Endothelial cell of umbilical vein (primary cell): ENCODE results near the gene ZNF586. TPM values are rescaled to one million over a fixed set of nuclear protein-coding genes. Genes with fewer than 3 reads are reported as not detected.

ENCODE experiments used
- BruUV-seq: library from RNA; stranded (reverse); fragments of 400-500 nt; replicated peaks from 2 replicates; lab custom pipeline; 2021; lab: Mats Ljungman, UMichigan
- CTCF ChIA-PET: fragments of 300-600, 350-600 bp; sonication (Branson Sonifier 250); formaldehyde crosslinking; loops from one replicate; lab custom pipeline; 2021; ENCODE audit warnings: antibody characterized with exemption, inconsistent platforms; lab: Charles Lee
- POLR2A ChIA-PET: fragments of 300-600, 350-600 bp; sonication (Branson Sonifier 250); formaldehyde crosslinking; loops from one replicate; lab custom pipeline; 2021; ENCODE audit warnings: antibody characterized with exemption, inconsistent platforms; lab: Charles Lee
- DNase-seq: peaks from one replicate; pipeline ENCODE4 v3.0.0-alpha.2; 2011; ENCODE audit warnings: low read depth, low spot score
- FAIRE-seq: peaks from 2 replicates; lab custom pipeline; 2011; peaks lifted over from hg19 to GRCh38; lab: Jason Lieb, UNC
- H2AFZ ChIP-seq: 2 replicates; pipeline ENCODE4 v1.6.0; 2012; ENCODE audit warnings: low read depth, low read length, control low read depth, inconsistent platforms
- H3K27ac ChIP-seq: 2 replicates; pipeline ENCODE4 v1.5.1; 2011; ENCODE audit warnings: low read depth, mild to moderate bottlenecking, control low read depth, low read length, moderate library complexity; ENCODE audit not compliant: insufficient read depth
- H3K27me3 ChIP-seq, 2 experiments: 2 replicates each; pipeline versions ENCODE4 v1.6.0 to v1.6.1; 2011; ENCODE audit warnings: low read length in 2 of 2, mixed read lengths in 1 of 2; ENCODE audit not compliant: control insufficient read depth in 2 of 2, insufficient read depth in 2 of 2
- H3K36me3 ChIP-seq, 2 experiments: 2 replicates in 1 of 2; 3 replicates in 1 of 2; pipeline ENCODE4 v1.5.1; 2011; ENCODE audit warnings: low read length in 2 of 2, mild to moderate bottlenecking in 1 of 2, moderate library complexity in 1 of 2; ENCODE audit not compliant: control insufficient read depth in 2 of 2, insufficient read depth in 2 of 2; ENCODE audit errors: extremely low read depth in 1 of 2
- H3K4me1 ChIP-seq: 3 replicates; pipeline ENCODE4 v1.5.1; 2011; ENCODE audit warnings: mild to moderate bottlenecking, low read length; ENCODE audit not compliant: control insufficient read depth, insufficient read depth; ENCODE audit errors: extremely low read depth
- H3K4me2 ChIP-seq: 2 replicates; pipeline ENCODE4 v1.6.1; 2011; ENCODE audit warnings: low read length, control low read depth, mixed read lengths; ENCODE audit not compliant: insufficient read depth
- H3K4me3 ChIP-seq, 3 experiments: fragments of 200-600 bp in 1 of 3; sonication (generic), shearing (Covaris generic) in 1 of 3; replicated peaks in 1 of 3; 2 replicates each; pipeline ENCODE4 v1.5.1; 2011 to 2016; ENCODE audit warnings: control low read depth in 3 of 3, low read length in 3 of 3, mild to moderate bottlenecking in 2 of 3, inconsistent platforms in 1 of 3, low read depth in 1 of 3, moderate library complexity in 1 of 3; ENCODE audit not compliant: insufficient read depth in 1 of 3
- H3K79me2 ChIP-seq: 2 replicates; pipeline ENCODE4 v1.6.0; 2012; ENCODE audit warnings: low read length, inconsistent platforms; ENCODE audit not compliant: control insufficient read depth, insufficient read depth
- H3K9ac ChIP-seq: replicated peaks from 2 replicates; pipeline ENCODE3; 2011; ENCODE audit warnings: low read length, control low read depth; ENCODE audit not compliant: insufficient read depth; ENCODE audit errors: extremely low read depth
- H3K9me1 ChIP-seq: replicated peaks from 3 replicates; pipeline ENCODE4 v1.6.0; 2011; ENCODE audit warnings: mild to moderate bottlenecking, low read length; ENCODE audit not compliant: control insufficient read depth, insufficient read depth; ENCODE audit errors: extremely low read depth
- H3K9me3 ChIP-seq: replicated peaks from 2 replicates; pipeline ENCODE4 v1.5.1; 2012; ENCODE audit warnings: low read length, inconsistent platforms; ENCODE audit not compliant: control insufficient read depth, insufficient read depth
- H4K20me1 ChIP-seq: replicated peaks from 2 replicates; pipeline ENCODE3; 2011; ENCODE audit warnings: mild to moderate bottlenecking, low read length; ENCODE audit not compliant: control insufficient read depth, insufficient read depth; ENCODE audit errors: extremely low read depth
- EZH2 ChIP-seq: IDR thresholded peaks from 2 replicates; pipeline ENCODE4 v1.6.1; 2012; ENCODE audit warnings: borderline replicate concordance, low read depth, mild to moderate bottlenecking, moderate library complexity, low read length, inconsistent platforms; ENCODE audit not compliant: severe bottlenecking
- GATA2 ChIP-seq: IDR thresholded peaks from 2 replicates; pipeline ENCODE4 v1.7.0; 2011; ENCODE audit warnings: low read depth, mild to moderate bottlenecking, moderate library complexity, mixed read lengths, low read length; ENCODE audit not compliant: insufficient read length, insufficient read depth
- JUN ChIP-seq: IDR thresholded peaks from 2 replicates; pipeline ENCODE4 v1.6.1; 2011; ENCODE audit warnings: borderline replicate concordance, low read depth; ENCODE audit not compliant: insufficient read length, insufficient read depth
- MYC ChIP-seq: IDR thresholded peaks from one replicate; pipeline ENCODE4 v1.6.1; 2011; ENCODE audit warnings: mild to moderate bottlenecking, low read depth, low read length
- POLR2A ChIP-seq: IDR thresholded peaks from 2 replicates; pipeline ENCODE4 v1.6.1; 2012; ENCODE audit warnings: low read depth, mild to moderate bottlenecking, control low read depth, low read length
- POLR2AphosphoS5 ChIP-seq: IDR thresholded peaks from 2 replicates; pipeline ENCODE4 v1.6.1; 2012; ENCODE audit warnings: low read depth, mild to moderate bottlenecking, control low read depth, low read length, moderate library complexity; ENCODE audit not compliant: insufficient read depth
- dilution Hi-C: fragments of 300-500 bp; cut with MboI; formaldehyde crosslinking; loops from one replicate; pipeline ENCODE4 v1.15.0; 2019; ENCODE audit warnings: low sequenced_read_pairs; ENCODE audit not compliant: extremely low pct_ligation_motif_present
- intact Hi-C: fragments of 100-400 bp; cut with micrococcal nuclease; formaldehyde crosslinking; loops from one replicate; pipeline ENCODE4 v1.10.0; 2022
- polyA plus RNA-seq, 4 experiments: library from polyadenylated mRNA; depleted of rRNA in 3 of 4; stranded (reverse) in 3 of 4; unstranded in 1 of 4; fragments of >200 nt; gene quantifications; 2 replicates each; pipeline versions ENCODE4 v1.2.1 to v1.2.3, GENCODE V29; 2011 to 2012; ENCODE audit warnings: missing spikeins in 1 of 4
- total RNA-seq: library from RNA; stranded (reverse); gene quantifications from 2 replicates; pipeline ENCODE4 v1.2.3, GENCODE V29; 2021
- TF ChIP-seq, protein P1 (sequence below), 2 donors: IDR thresholded peaks; 1 replicate in 1 of 2; 2 replicates in 1 of 2; pipeline ENCODE4 v1.5.1; 2011; ENCODE audit warnings: low read length in 2 of 2, mild to moderate bottlenecking in 2 of 2, moderate library complexity in 2 of 2, control low read depth in 1 of 2, inconsistent platforms in 1 of 2, low read depth in 1 of 2; ENCODE audit not compliant: insufficient read depth in 1 of 2; ENCODE audit errors: extremely low read depth in 1 of 2
- TF ChIP-seq, protein P2 (sequence below): IDR thresholded peaks from 2 replicates; pipeline ENCODE4 v1.6.1; 2011; ENCODE audit not compliant: insufficient read depth, insufficient read length

Gene ZNF586
- total and polyA plus RNA-seq, 2 donors (not counting 3 experiments of a cell fraction or from before 2014, with no cell fraction given): 6.0 to 14.7 TPM

DNA sequence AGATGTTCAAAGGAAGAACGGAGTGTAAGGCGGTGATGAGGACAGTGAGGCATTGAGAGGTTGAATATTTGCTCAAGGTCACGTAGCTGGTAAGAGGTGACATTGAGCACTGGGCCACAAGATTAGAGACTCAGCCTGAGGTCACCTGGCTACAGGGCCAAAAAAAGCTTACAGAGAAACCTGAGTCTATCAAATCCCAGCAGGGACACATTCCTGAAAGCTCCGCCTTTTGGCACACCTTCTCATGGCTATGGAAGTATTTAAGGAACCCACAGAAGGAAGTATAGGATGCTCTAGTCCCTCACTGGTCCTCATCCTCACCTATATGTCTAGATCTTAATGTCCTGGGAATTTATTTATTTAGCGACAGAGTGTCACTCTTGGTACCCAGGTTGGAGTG lies 17.4 kb downstream of the ZNF586 start:
- no peak overlapping the region for H3K27ac ChIP-seq
- intact Hi-C loops: no loop called here
- no peak overlapping the region for H3K4me2 ChIP-seq
- dilution Hi-C loops: no loop called here
- no peaks in the 10 kb centered on the region for H3K36me3 ChIP-seq
- no peaks in the 10 kb centered on the region for H3K9me1 ChIP-seq
- no peaks in the 10 kb centered on the region for H3K79me2 ChIP-seq
- no peak for FAIRE-seq
- H3K27me3 ChIP-seq: no peaks in the 10 kb centered on the region
- H4K20me1 ChIP-seq: no peaks in the 10 kb centered on the region
- POLR2A ChIA-PET: no interaction called here
- H3K9ac ChIP-seq: no peak overlapping the region
- no peak for TF ChIP-seq GATA2
- TF ChIP-seq JUN: no peak
- TF ChIP-seq POLR2AphosphoS5: no peak
- TF ChIP-seq, protein P1, sequence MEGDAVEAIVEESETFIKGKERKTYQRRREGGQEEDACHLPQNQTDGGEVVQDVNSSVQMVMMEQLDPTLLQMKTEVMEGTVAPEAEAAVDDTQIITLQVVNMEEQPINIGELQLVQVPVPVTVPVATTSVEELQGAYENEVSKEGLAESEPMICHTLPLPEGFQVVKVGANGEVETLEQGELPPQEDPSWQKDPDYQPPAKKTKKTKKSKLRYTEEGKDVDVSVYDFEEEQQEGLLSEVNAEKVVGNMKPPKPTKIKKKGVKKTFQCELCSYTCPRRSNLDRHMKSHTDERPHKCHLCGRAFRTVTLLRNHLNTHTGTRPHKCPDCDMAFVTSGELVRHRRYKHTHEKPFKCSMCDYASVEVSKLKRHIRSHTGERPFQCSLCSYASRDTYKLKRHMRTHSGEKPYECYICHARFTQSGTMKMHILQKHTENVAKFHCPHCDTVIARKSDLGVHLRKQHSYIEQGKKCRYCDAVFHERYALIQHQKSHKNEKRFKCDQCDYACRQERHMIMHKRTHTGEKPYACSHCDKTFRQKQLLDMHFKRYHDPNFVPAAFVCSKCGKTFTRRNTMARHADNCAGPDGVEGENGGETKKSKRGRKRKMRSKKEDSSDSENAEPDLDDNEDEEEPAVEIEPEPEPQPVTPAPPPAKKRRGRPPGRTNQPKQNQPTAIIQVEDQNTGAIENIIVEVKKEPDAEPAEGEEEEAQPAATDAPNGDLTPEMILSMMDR (IDR thresholded peaks at IDR 0.05; ENCODE audit: extremely low read depth in 1 of 2, insufficient read depth in 1 of 2, low read depth in 1 of 2, low read length in 2 of 2): no peak
- no peak for TF ChIP-seq EZH2
- TF ChIP-seq, protein P2, sequence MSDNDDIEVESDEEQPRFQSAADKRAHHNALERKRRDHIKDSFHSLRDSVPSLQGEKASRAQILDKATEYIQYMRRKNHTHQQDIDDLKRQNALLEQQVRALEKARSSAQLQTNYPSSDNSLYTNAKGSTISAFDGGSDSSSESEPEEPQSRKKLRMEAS: no peak
- no peak for TF ChIP-seq POLR2A
- no peak for TF ChIP-seq MYC
- CTCF ChIA-PET: no interaction called here
- H3K9me3 ChIP-seq: no peaks in the 10 kb centered on the region
- H3K4me1 ChIP-seq: no peaks in the 10 kb centered on the region
- no TSS peak for BruUV-seq
- H3K4me3 ChIP-seq: no peak overlapping the region
- no peak for DNase-seq
- no peak overlapping the region for H2AFZ ChIP-seq
